Measurements from ENCODE around the gene ATP5F1C.

- no peak for TF ChIP-seq SIN3A (IDR thresholded peaks at IDR 0.05; ENCODE audit: borderline replicate concordance, low read depth, low read length)
- TF ChIP-seq JUND (IDR thresholded peaks at IDR 0.05): no peak
- TF ChIP-seq EZH2phosphoT487 (IDR thresholded peaks at IDR 0.05; ENCODE audit: borderline replicate concordance, low read depth): no peak
- no peak for TF ChIP-seq TAF1 (IDR thresholded peaks at IDR 0.05; ENCODE audit: borderline replicate concordance, low read depth, low read length)
- TF ChIP-seq USF1 (IDR thresholded peaks at IDR 0.05; ENCODE audit: borderline replicate concordance, low read depth): no peak
- TF ChIP-seq EP300 (IDR thresholded peaks at IDR 0.05; ENCODE audit: borderline replicate concordance in 1 of 2, low read depth in 1 of 2, low read length in 1 of 2): no peak
- TF ChIP-seq NFIC (IDR thresholded peaks at IDR 0.05; ENCODE audit: borderline replicate concordance): no peak
- TF ChIP-seq CTCF (IDR thresholded peaks at IDR 0.05): peak; percentile 61
- TF ChIP-seq FOXM1 (IDR thresholded peaks at IDR 0.05; ENCODE audit: low read depth): no peak
- TF ChIP-seq POLR2AphosphoS5 (IDR thresholded peaks at IDR 0.05; ENCODE audit: low read depth, low read length): no peak
- TF ChIP-seq PBX3 (IDR thresholded peaks at IDR 0.05): no peak
- TF ChIP-seq GABPA (IDR thresholded peaks at IDR 0.05; ENCODE audit: low read depth): no peak
- TF ChIP-seq MAX (IDR thresholded peaks at IDR 0.05; ENCODE audit: low read depth): no peak
These were observed 31.5 kb upstream of the ATP5F1C start for GRCh38 chr10:7756360-7756992.

All from SK-N-SH (cell line).